GM23248 (cell line): ENCODE measurements around the gene CDH6.

Experiments used
- EZH2 ChIP-seq: fragments of 200-600 bp; sonication (generic); IDR thresholded peaks from 2 replicates; pipeline ENCODE4 v1.6.1; 2018; ENCODE audit warnings: antibody characterized with exemption, mild to moderate bottlenecking; ENCODE audit not compliant: insufficient read depth, poor library complexity, severe bottlenecking
- EZH2phosphoT487 ChIP-seq: fragments of 200-600 bp; sonication (generic); IDR thresholded peaks from 2 replicates; pipeline ENCODE4 v1.6.1; 2018; ENCODE audit warnings: antibody characterized with exemption, moderate library complexity, mild to moderate bottlenecking, low read depth; ENCODE audit not compliant: insufficient read depth

DNA sequence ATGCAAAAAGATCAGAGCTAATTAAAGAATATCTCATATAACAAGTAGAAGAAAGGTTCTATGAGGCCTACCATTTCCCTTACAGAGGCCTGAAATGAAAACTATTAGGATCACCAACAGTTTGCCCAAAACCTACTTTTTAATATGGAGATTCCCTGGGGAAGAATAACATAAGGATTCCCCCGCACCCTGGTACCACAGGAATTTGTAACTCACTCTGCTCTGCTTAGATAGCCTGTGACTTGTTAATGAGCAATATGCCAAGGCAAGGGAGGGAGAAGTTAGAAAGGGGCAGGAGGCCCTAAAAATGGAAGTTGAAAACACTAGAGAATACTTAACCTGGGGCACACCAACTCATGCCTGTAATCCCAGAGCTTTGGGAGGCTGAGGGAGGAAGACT, 107.0 kb downstream of the CDH6 start:
- TF ChIP-seq EZH2phosphoT487 (no peak), EZH2 (no peak)
